ENCODE measurements around the gene AP1G1. TPM values are rescaled to one million over a fixed set of nuclear protein-coding genes. Genes with fewer than 3 reads are reported as not detected.

The AP1G1 gene
- total and polyA plus RNA-seq, 2 of the 8 experiments (the other 6 are each of a cell fraction or from before 2014, with no cell fraction given) = 43.9 to 68.4 TPM

- TF ChIP-seq KDM1A (IDR thresholded peaks at IDR 0.05; ENCODE audit: borderline replicate concordance, low read length) (no peak), YY1 (IDR thresholded peaks at IDR 0.05; ENCODE audit: low read depth, low read length) (no peak), GABPA (IDR thresholded peaks at IDR 0.05; ENCODE audit: borderline replicate concordance, insufficient read depth, low read length) (no peak), SP1 (IDR thresholded peaks at IDR 0.05; ENCODE audit: low read depth, low read length) (no peak), EGR1 (IDR thresholded peaks at IDR 0.05; ENCODE audit: borderline replicate concordance, low read depth, low read length) (no peak), NANOG (IDR thresholded peaks at IDR 0.05; ENCODE audit: insufficient read depth, low read depth, low read length, poor library complexity, severe bottlenecking) (no peak)
Observed at GRCh38 chr16:71737501-71737900, 71.1 kb downstream of the AP1G1 start (continued).
